ENCODE results near the gene GRPEL2. TPM values are rescaled to one million over a fixed set of nuclear protein-coding genes. Genes with fewer than 3 reads are reported as not detected.
A peak's percentile ranks its signal among the peaks of the same experiment; 100 is the strongest.

Gene GRPEL2
- total RNA-seq, 2 experiments from 2014 or later, result 31.0 to 31.1 TPM

- Mint-ChIP-seq H3K27me3 (no peaks in the 10 kb centered on the region), H3K9me3 (no peaks in the 10 kb centered on the region), H3K27ac (no peak overlapping the region), H3K36me3 (ENCODE audit: low read depth) (peaks cover 8% of the 10 kb centered on the region), H3K4me1 (ENCODE audit: low read depth) (peaks cover 5% of the 10 kb centered on the region), H3K4me3 (no peak overlapping the region)
- peak; percentile 78 for DNase-seq
- intact Hi-C loops (cut with micrococcal nuclease), result loop anchor here (2.0 kb wide), 1 partner anchor 57 kb away; no protein-coding TSS in a partner anchor
- ATAC-seq, result peak; percentile 97
- ChIA-PET POLR2A (interaction anchor here (0.6 to 1.4 kb wide), 3 partner anchors 10 to 26 kb away, joined by 3 read pairs; partner anchors contain the start of genes GRPEL2 and PCYOX1L), CTCF (interaction anchor here (0.7 to 10.1 kb wide), 35 partner anchors 10 to 659 kb away, joined by 3 to 163 read pairs (median 4); partner anchors contain the start of genes GRPEL2 and PCYOX1L)
- peak; percentile 77 for TF ChIP-seq CTCF (IDR thresholded peaks at IDR 0.05)
These were observed 26.1 kb downstream of the GRPEL2 start for GRCh38 chr5:149371296-149371962.

GRCh38 chr5:149372076-149372795 lies 26.9 kb downstream of the GRPEL2 start:
- Mint-ChIP-seq H3K36me3 (ENCODE audit: low read depth) (peaks cover 6% of the 10 kb centered on the region), H3K4me1 (ENCODE audit: low read depth) (peaks cover 5% of the 10 kb centered on the region), H3K27me3 (no peaks in the 10 kb centered on the region), H3K27ac (no peak overlapping the region), H3K4me3 (no peak overlapping the region), H3K9me3 (no peaks in the 10 kb centered on the region)
- ChIA-PET POLR2A (interaction anchor here (0.9 kb wide), 1 partner anchor 14 kb away, joined by 3 read pairs; the partner anchor contains the start of gene PCYOX1L), CTCF (interaction anchor here (0.7 to 10.1 kb wide), 32 partner anchors 9 to 658 kb away, joined by 3 to 163 read pairs (median 4); partner anchors contain the start of genes GRPEL2 and PCYOX1L)
- TF ChIP-seq CTCF (IDR thresholded peaks at IDR 0.05), result no peak
- intact Hi-C loops (cut with micrococcal nuclease), result no loop called here
- DNase-seq, result no peak
- ATAC-seq, result no peak

GRCh38 chr5:149372932-149373331 lies 27.6 kb downstream of the GRPEL2 start:
- CTCF ChIA-PET, result interaction anchor here (1.1 to 10.1 kb wide), 12 partner anchors 8 to 190 kb away, joined by 3 to 163 read pairs (median 18); partner anchors contain the start of gene PCYOX1L
- peaks cover 3% of the 10 kb centered on the region for H3K4me1 Mint-ChIP-seq (ENCODE audit: low read depth)
- no peak overlapping the region for H3K4me3 Mint-ChIP-seq
- no peaks in the 10 kb centered on the region for H3K9me3 Mint-ChIP-seq
- no peak for ATAC-seq
- no peak for TF ChIP-seq CTCF (IDR thresholded peaks at IDR 0.05)
- intact Hi-C loops (cut with micrococcal nuclease), result no loop called here
- H3K27me3 Mint-ChIP-seq, result no peaks in the 10 kb centered on the region
- H3K36me3 Mint-ChIP-seq (ENCODE audit: low read depth), result peaks cover 6% of the 10 kb centered on the region
- no peak overlapping the region for H3K27ac Mint-ChIP-seq
- no peak for DNase-seq
- POLR2A ChIA-PET, result no interaction called here

- TF ChIP-seq CTCF (IDR thresholded peaks at IDR 0.05), result no peak
- H3K4me1 Mint-ChIP-seq (ENCODE audit: low read depth), result no peaks in the 10 kb centered on the region
- H3K27me3 Mint-ChIP-seq, result no peaks in the 10 kb centered on the region
- no peak for ATAC-seq
- DNase-seq, result no peak
- POLR2A ChIA-PET, result interaction anchor here (1.4 kb wide), 1 partner anchor 29 kb away, joined by 4 read pairs; the partner anchor contains the start of gene GRPEL2
- H3K9me3 Mint-ChIP-seq, result no peaks in the 10 kb centered on the region
- H3K4me3 Mint-ChIP-seq, result no peak overlapping the region
- H3K36me3 Mint-ChIP-seq (ENCODE audit: low read depth), result no peaks in the 10 kb centered on the region
- no peak overlapping the region for H3K27ac Mint-ChIP-seq
- intact Hi-C loops (cut with micrococcal nuclease), result no loop called here
- CTCF ChIA-PET, result interaction anchor here (3.4 to 9.3 kb wide), 2 partner anchors 16 to 53 kb away, joined by 19 to 145 read pairs; no protein-coding TSS in a partner anchor
These were observed 29.0 kb downstream of the GRPEL2 start for GRCh38 chr5:149374303-149374702.
